ENCODE data around the gene OR8B4.
A peak's percentile ranks its signal among the peaks of the same experiment; 100 is the strongest.
"Not testable (repeated sequence)": the region's sequence is repeated elsewhere in the genome, so short reads cannot be mapped to it uniquely, and the experiment has no call there.

The OR8B4 gene

GRCh38 chr11:124405581-124405980 lies 19.1 kb downstream of the OR8B4 start:
- DNase-seq, result no peak

GRCh38 chr11:124403186-124403585 lies 21.5 kb downstream of the OR8B4 start:
- not testable (repeated sequence) for DNase-seq

GRCh38 chr11:124402326-124402922 lies 22.2 kb downstream of the OR8B4 start:
- DNase-seq, result peak; percentile 12

- DNase-seq, result no peak
These were observed 25.7 kb downstream of the OR8B4 start, which contains the start of gene OR8B3 for GRCh38 chr11:124398924-124399323. TSS of gene OR8B3 (minus strand) at chr11:124399024. CDS start at chr11:124397351, 1,673 bp downstream.

GRCh38 chr11:124396847-124397246 lies 27.8 kb downstream of the OR8B4 start:
- not testable (repeated sequence) for DNase-seq

GRCh38 chr11:124394408-124394807 lies 30.3 kb downstream of the OR8B4 start:
- no peak for DNase-seq

GRCh38 chr11:124384399-124384798 lies 40.3 kb downstream of the OR8B4 start, which contains the start of gene OR8B2:
TSS of gene OR8B2 (minus strand) at chr11:124384499. CDS start at chr11:124383343, 1,156 bp downstream.
- no peak for DNase-seq

GRCh38 chr11:124382857-124383256 lies 41.8 kb downstream of the OR8B4 start:
- not testable (repeated sequence) for DNase-seq

- no peak for DNase-seq
These were observed 44.1 kb downstream of the OR8B4 start for GRCh38 chr11:124380585-124380984.

GRCh38 chr11:124376280-124376679 lies 48.4 kb downstream of the OR8B4 start:
- DNase-seq, result no peak

Data from stimulated activated naive CD4-positive, alpha-beta T cell treated with Interleukin-2 at 50 U/mL for 16 hours (primary cell).